Nephron progenitor cell (in vitro differentiated cells): ENCODE measurements around the gene APIP.
A peak's percentile ranks its signal among the peaks of the same experiment; 100 is the strongest.

Source experiments
- DNase-seq: peaks from one replicate; pipeline ENCODE4 v3.0.0; 2021
- H3K27ac Mint-ChIP-seq: 2 replicates; pipeline ENCODE4 v1.8.0; 2021; ENCODE audit warnings: mild to moderate bottlenecking, moderate library complexity, mixed read lengths
- H3K27me3 Mint-ChIP-seq: 2 replicates; pipeline ENCODE4 v1.8.0; 2021; ENCODE audit warnings: mild to moderate bottlenecking, low read depth, mixed read lengths; ENCODE audit not compliant: poor library complexity
- H3K36me3 Mint-ChIP-seq: 2 replicates; pipeline ENCODE4 v1.8.0; 2021; ENCODE audit warnings: low read depth, mixed read lengths
- H3K4me1 Mint-ChIP-seq: 2 replicates; pipeline ENCODE4 v1.8.0; 2021; ENCODE audit warnings: mixed read lengths
- H3K4me3 Mint-ChIP-seq: 2 replicates; pipeline ENCODE4 v1.8.0; 2021; ENCODE audit warnings: mild to moderate bottlenecking, moderate library complexity, mixed read lengths
- H3K9me3 Mint-ChIP-seq: 2 replicates; pipeline ENCODE4 v1.8.0; 2021; ENCODE audit warnings: mild to moderate bottlenecking, moderate library complexity, mixed read lengths
- CTCF ChIP-seq: fragments of 200-600 bp; sonication (generic); IDR thresholded peaks from 2 replicates; pipeline ENCODE4 v1.5.0; 2021; ENCODE audit warnings: antibody characterized with exemption

APIP gene

GRCh38 chr11:34941688-34942087 is 25.5 kb upstream of the APIP start:
- Mint-ChIP-seq H3K4me1 (no peaks in the 10 kb centered on the region), H3K27ac (no peak overlapping the region), H3K27me3 (no peaks in the 10 kb centered on the region), H3K9me3 (peaks cover 5% of the 10 kb centered on the region), H3K4me3 (no peak overlapping the region), H3K36me3 (peaks cover 47% of the 10 kb centered on the region)
- TF ChIP-seq CTCF = no peak
- DNase-seq = no peak

GRCh38 chr11:34940026-34940677 is 24.0 kb upstream of the APIP start:
- DNase-seq = no peak
- Mint-ChIP-seq H3K4me1 (no peaks in the 10 kb centered on the region), H3K36me3 (peaks cover 48% of the 10 kb centered on the region), H3K9me3 (peaks cover 5% of the 10 kb centered on the region), H3K4me3 (no peak overlapping the region), H3K27me3 (no peaks in the 10 kb centered on the region), H3K27ac (no peak overlapping the region)
- no peak for TF ChIP-seq CTCF

- H3K27me3 Mint-ChIP-seq = no peaks in the 10 kb centered on the region
- no peaks in the 10 kb centered on the region for H3K4me1 Mint-ChIP-seq
- no peaks in the 10 kb centered on the region for H3K9me3 Mint-ChIP-seq
- DNase-seq = no peak
- H3K36me3 Mint-ChIP-seq = peaks cover 42% of the 10 kb centered on the region
- no peak for TF ChIP-seq CTCF
- no peak overlapping the region for H3K27ac Mint-ChIP-seq
- H3K4me3 Mint-ChIP-seq = no peak overlapping the region
Observed at GRCh38 chr11:34938611-34939010, 22.4 kb upstream of the APIP start.

GRCh38 chr11:34936945-34937629 is 20.9 kb upstream of the APIP start:
- H3K27me3 Mint-ChIP-seq = no peaks in the 10 kb centered on the region
- H3K36me3 Mint-ChIP-seq = peaks cover 54% of the 10 kb centered on the region
- H3K9me3 Mint-ChIP-seq = no peaks in the 10 kb centered on the region
- peak overlapping the region; percentile 9 for H3K27ac Mint-ChIP-seq
- H3K4me1 Mint-ChIP-seq = no peaks in the 10 kb centered on the region
- no peak for DNase-seq
- no peak overlapping the region for H3K4me3 Mint-ChIP-seq
- no peak for TF ChIP-seq CTCF

- no peak for TF ChIP-seq CTCF
- Mint-ChIP-seq H3K4me3 (no peak overlapping the region), H3K36me3 (peaks cover 32% of the 10 kb centered on the region), H3K9me3 (no peaks in the 10 kb centered on the region), H3K27me3 (no peaks in the 10 kb centered on the region), H3K27ac (no peak overlapping the region), H3K4me1 (peaks cover 11% of the 10 kb centered on the region)
- DNase-seq = no peak
Observed at GRCh38 chr11:34929794-34930763, 13.9 kb upstream of the APIP start.
